ENCODE measurements around the gene CEP95. TPM values are rescaled to one million over a fixed set of nuclear protein-coding genes. Genes with fewer than 3 reads are reported as not detected.

The CEP95 gene
- total RNA-seq, 1 experiment from 2014 or later: 48.8 TPM

DNA sequence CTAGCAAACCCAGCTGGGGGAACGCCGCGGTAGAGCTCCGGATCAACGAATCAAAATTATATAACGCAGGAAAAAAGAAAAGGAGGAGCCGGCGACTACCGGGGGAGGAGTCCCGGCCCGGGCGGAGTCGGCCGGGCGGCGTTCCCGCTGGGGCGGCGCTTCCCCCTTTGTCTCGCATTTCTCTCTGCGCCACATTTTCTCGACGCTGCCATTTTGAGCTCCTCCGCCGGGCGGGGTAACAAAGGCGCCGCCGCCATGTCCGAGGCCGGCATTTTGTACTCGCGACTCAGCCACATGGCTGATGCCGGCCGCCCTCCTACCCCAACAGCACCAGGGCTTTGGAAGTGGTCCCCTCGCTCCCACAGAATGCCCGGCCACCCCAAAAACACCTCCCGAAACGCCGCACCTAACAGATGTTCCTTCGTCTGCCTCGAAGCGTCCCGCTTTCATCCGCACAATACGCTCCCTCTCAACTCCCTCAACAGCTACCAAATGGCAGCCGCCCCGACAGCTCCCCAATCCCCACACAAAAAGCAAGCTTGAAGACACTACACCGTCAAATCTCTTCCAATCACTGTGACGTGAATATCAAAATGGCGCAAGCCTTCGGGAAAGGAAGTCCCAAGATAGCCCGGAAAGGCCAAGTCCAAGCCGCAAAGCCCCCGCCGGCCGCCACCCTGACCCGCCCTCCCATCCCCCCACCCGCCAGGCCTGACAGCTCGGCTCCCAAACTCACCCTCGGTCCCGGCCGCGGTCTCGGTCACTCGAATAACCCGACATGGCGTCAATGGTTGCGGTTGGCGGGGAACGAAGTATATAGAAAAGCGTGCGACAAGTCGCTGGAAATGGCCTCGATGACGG, 1.2 kb upstream of the CEP95 start:
- peak; percentile 96 for DNase-seq (ENCODE audit: low read depth, low spot score)
- in situ Hi-C loops (cut with HindIII; ENCODE audit: low pct_unique_long_range_greater_than_20kb, low sequenced_read_pairs): no loop called here

DNA sequence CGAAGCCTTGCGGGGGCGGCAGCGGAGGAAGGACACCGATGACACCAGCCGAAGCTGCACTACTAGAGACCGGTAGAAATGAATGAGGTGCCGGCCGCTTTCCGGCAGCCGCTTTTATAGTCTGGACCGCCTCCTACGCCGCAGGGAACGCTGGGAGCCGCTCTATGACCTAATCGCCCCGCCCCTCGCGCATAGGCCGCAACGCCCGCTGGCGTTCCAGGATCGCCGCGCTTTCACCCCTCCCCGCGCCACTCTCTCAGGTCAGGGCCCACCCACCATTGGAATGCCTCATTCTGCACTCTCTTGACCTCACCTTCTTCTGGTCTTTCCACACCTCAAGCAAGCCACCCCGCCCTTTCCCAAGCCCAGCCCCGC, 589 bp upstream of the CEP95 start, which contains the start of gene DDX5:
TSS of gene DDX5 (minus strand) at position 89 of the 375 bp plus-strand sequence. CDS start 170 bp downstream, outside the sequence.
- DNase-seq (ENCODE audit: low read depth, low spot score): peak; percentile 99
- in situ Hi-C loops (cut with HindIII; ENCODE audit: low pct_unique_long_range_greater_than_20kb, low sequenced_read_pairs): no loop called here

DNA sequence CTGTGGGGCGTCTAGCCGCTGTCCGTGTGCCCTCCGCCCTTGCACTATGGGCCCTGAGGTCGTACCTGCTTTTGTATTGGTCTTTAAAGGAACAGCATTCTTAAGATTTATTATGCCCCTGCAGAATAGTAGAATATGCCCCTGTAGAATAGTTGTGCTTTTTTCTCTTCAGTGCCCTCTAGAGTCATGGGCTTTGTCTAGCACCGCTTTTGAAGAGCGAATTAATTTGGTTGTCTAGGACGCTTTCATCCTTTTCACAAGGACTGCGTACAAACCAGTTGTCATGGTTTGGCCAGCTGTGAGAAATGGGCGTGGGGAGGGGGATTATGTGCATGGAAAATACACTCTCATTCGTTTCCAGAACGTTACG, 621 bp downstream of the CEP95 start:
- in situ Hi-C loops (cut with HindIII; ENCODE audit: low pct_unique_long_range_greater_than_20kb, low sequenced_read_pairs): no loop called here
- peak; percentile 83 for DNase-seq (ENCODE audit: low read depth, low spot score)

DNA sequence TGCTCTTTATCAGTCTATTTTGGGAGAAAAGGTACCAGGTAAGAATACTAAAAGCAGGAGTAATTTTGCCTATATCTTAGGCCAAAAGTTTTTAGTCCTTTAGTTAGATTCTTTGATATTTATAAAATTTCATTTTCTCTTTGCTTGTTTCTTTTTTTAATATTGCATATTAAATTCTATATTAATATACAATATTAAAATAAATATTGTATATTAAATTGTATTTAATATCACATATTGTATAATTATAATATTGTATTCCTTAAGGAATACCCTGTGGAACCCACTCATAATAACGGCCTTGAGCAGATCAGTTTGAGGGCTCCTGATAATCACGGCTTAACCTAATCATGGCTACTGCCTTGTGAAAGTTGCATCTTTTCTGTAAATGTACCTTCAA, 1.9 kb downstream of the CEP95 start:
- no peak for DNase-seq (ENCODE audit: low read depth, low spot score)
- in situ Hi-C loops (cut with HindIII; ENCODE audit: low pct_unique_long_range_greater_than_20kb, low sequenced_read_pairs): no loop called here

DNA sequence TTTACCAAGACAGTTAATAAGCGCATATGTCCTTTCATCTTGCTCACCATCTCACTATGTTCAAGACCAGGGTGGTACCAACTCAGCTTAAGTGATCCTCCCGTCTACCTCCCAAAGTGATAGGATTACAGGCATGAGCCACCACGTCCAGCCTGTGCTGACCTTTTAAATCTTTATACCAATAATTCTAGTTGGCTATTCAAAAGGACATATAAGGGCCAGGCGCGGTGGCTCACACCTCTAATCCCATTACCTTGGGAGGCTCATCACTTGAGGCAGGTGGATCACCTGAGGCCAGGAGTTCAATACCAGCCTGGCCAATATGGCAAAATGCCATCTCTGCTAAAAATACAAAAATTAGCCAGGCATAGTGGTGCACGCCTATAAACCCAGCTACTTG, 2.4 kb downstream of the CEP95 start:
- no peak for DNase-seq (ENCODE audit: low read depth, low spot score)
- in situ Hi-C loops (cut with HindIII; ENCODE audit: low pct_unique_long_range_greater_than_20kb, low sequenced_read_pairs): no loop called here

DNA sequence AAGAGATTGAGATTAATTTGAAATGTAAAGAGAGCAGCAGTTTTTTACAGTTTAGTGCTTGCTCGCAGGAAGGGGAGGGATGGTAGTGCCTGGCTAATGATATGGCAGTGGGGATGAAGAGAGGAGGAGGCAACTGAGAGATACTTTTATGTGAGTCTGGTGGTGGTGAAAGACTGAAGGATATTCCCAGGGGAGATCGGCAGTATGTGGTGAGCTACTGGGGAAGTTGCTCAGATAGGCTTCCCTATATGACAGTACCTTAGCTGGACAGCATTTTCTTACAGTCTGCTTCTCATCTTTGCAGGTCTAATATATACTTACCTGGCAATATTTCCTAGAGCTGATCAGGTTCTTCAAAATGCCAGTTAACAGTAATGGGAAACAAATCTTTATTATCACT, 8.6 kb downstream of the CEP95 start:
- in situ Hi-C loops (cut with HindIII; ENCODE audit: low pct_unique_long_range_greater_than_20kb, low sequenced_read_pairs): no loop called here

DNA sequence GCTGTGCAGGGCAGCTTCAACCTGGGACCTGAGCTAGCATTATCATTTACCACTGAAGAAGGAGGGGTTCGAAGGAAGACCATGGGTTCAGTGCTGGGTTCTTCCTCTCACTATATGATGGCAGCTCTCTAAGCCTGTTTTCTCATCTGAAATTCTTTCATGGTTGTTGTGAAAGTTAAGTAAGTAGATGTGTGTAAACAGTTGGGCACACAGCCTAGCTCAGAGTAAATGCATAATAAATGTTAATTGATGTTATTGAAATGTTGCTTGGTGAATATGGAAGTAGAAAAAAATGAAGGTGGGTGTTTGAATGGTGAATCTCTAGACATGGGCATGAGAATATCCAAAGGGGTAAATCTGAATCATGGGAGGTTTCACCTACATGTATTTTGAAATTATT, 9.1 kb downstream of the CEP95 start:
- in situ Hi-C loops (cut with HindIII; ENCODE audit: low pct_unique_long_range_greater_than_20kb, low sequenced_read_pairs): no loop called here
- DNase-seq (ENCODE audit: low read depth, low spot score): no peak

More for the DNA sequence above, 8.6 kb downstream of the CEP95 start:
- DNase-seq (ENCODE audit: low read depth, low spot score): no peak

DNA sequence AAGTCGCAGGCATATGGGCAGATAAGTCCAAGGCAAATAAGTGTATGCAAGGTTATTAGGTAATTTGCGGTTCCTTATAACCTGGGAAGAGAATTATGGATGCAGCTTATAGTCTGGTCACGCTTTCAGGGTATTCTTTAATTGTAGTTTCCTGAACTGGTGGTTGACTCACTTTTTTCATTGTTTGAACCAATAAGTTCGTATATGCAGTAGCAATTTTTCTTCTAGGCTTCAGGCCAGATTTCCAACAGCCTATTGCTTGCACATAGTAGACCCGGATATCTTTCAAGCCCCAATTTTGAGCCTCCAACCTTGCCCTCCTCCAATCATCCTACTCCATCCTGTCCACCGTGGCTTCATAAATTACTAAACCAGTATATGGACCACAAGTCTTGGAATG, 12.8 kb downstream of the CEP95 start:
- in situ Hi-C loops (cut with HindIII; ENCODE audit: low pct_unique_long_range_greater_than_20kb, low sequenced_read_pairs): no loop called here

DNA sequence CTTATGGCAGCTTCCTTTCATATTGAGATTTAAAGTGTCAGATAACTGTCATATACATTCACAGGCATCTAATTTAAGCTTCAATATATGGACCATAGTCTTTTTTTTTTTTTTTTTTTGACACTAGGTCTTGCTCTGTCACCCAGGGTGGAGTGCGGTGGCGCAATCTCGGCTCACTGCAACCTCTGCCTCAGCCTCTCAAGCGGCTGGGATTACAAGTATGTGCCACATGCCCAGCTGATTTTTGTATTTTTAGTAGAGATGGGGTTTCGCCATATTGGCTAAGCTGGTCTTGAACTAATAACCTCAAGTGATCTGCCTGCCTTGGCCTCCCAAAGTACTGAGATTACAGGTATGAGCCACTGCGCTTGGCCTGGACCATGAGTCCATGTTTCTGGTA, 13.6 kb downstream of the CEP95 start:
- in situ Hi-C loops (cut with HindIII; ENCODE audit: low pct_unique_long_range_greater_than_20kb, low sequenced_read_pairs): no loop called here
- DNase-seq (ENCODE audit: low read depth, low spot score): no peak

More for the DNA sequence above, 12.8 kb downstream of the CEP95 start:
- no peak for DNase-seq (ENCODE audit: low read depth, low spot score)

DNA sequence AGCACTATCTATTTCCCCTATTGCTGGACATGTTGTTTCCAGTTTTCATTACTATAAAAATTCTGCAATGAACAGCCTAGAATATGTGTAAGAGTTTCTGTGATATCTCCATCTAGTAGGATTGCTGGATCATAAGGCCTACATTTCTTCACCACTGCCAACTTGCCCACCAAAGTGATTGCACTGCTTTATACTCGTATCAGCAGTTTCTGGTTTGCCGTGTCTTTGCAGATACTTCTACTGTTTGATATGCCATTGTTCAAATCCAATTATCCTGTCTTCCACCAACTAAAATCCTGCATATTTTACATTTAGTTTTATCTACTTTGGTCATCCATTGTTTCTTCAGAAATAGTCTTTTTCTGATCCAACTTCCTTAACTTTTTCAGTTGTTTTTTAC, 21.1 kb downstream of the CEP95 start:
- in situ Hi-C loops (cut with HindIII; ENCODE audit: low pct_unique_long_range_greater_than_20kb, low sequenced_read_pairs): no loop called here
- DNase-seq (ENCODE audit: low read depth, low spot score): no peak

DNA sequence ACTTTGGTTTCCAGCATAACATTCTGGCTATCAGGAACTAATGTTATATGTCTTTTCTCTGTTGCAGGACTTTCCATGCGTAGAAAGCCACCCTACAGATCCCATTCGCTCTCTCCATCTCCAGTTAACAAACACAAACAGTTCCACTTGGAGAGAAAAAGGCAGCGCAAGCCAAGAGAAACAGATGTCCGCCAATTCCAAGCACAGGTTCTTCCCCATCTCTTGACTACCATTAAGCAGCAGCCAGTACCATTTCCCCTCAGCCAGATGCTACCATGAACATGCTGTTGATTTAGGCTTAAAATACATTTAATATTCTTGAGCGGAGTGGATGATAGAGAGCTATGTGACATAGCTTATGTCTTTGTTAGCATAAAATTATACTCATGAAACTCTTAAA, 22.4 kb downstream of the CEP95 start:
- in situ Hi-C loops (cut with HindIII; ENCODE audit: low pct_unique_long_range_greater_than_20kb, low sequenced_read_pairs): no loop called here
- DNase-seq (ENCODE audit: low read depth, low spot score): no peak

DNA sequence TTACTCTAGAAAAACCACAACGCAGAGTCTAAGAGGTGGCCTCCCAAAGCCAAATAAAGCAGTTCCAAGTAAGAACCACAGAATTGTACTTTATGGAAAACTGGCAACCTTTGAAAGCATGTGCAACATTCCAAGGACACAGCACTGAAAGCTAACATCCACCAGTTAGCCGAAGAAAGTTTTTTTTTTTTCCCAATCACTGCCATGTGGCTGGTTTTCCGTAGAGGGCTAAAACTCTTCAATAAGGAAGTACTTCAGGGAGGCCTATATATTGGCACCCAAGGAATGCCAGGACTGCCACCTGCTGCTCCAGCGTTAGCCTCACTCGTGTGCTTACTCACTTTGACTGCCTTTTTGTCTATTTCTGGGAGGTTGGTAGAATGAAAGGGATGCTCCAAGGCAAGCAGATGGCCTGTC, 25.2 kb downstream of the CEP95 start:
- DNase-seq (ENCODE audit: low read depth, low spot score): no peak
- in situ Hi-C loops (cut with HindIII; ENCODE audit: low pct_unique_long_range_greater_than_20kb, low sequenced_read_pairs): no loop called here

DNA sequence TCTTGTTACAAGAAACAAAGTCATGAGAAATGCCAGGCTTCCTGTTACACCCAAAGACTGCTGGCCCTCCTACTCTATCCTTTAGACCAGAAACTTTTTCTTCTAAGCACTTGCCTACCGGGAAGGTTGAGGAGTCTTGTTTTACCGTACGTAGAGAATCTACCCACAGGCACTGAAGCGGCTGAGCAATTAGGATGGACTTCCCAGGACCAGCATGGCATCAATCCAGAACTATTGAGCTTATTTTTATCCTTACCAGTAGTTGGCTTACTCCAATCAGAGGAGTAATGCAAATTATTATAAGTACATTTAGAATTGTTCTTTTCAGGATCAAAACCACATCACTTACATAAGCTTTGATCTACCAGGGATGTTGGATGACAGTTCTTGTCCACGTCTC, 25.6 kb downstream of the CEP95 start:
- in situ Hi-C loops (cut with HindIII; ENCODE audit: low pct_unique_long_range_greater_than_20kb, low sequenced_read_pairs): no loop called here
- no peak for DNase-seq (ENCODE audit: low read depth, low spot score)

DNA sequence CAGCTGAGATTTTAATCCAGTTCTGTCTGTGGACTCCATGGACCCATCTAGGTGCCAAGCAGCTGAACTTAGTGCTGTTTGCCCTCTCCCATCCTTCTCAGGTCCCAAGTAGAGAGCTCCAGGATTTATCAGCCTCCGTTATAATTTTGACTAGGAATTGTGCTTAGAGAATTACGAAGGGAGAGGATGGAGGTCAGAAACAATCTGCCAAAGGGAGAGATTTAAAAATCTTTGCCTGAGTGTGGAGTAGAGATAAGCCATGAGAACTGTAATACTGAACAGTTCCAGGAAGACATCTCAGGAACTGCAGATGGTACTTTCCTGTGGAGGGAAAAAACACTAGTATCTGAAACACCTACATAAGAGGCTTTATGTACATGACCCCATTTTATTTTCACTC, 27.0 kb downstream of the CEP95 start:
- in situ Hi-C loops (cut with HindIII; ENCODE audit: low pct_unique_long_range_greater_than_20kb, low sequenced_read_pairs): no loop called here
- DNase-seq (ENCODE audit: low read depth, low spot score): no peak

DNA sequence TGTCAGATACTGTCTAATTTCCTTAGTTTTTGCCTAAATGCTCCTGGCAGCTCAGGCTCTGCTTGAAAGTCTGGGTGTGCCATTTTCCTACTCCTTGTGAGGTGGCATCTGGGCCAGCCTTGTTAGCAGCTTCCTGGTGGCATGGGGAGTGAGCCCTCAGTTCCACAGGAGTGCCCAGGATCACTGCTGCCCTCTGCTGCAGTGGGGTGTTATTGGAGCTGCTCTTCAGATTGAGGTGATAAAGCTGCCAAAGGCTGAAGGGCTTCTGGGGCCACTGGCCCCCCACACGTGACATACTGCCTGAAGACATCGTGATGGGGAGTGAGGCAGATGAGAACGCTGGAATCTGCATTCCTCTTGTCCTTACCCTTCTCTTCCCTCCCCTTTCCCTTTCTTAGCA, 27.4 kb downstream of the CEP95 start:
- in situ Hi-C loops (cut with HindIII; ENCODE audit: low pct_unique_long_range_greater_than_20kb, low sequenced_read_pairs): no loop called here
- DNase-seq (ENCODE audit: low read depth, low spot score): peak; percentile 53

DNA sequence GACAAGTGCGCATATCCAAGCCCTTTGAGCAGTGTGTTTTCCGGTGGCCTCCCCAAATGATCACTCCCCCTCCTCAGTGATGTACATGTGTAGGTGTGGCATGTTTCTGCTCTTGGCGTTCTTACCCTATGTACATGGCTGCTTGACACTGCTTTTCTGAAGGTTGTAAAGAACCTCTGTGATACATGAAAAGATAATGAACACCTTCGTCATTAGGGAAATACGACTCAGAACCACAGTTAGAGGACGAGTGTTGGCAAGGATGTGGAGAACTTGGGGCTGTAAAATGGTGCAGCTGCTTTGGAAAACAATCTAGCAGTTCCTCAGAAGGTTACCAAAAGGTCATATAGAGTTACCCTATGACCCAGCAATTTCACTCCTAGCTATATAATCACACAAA, 28.6 kb downstream of the CEP95 start:
- in situ Hi-C loops (cut with HindIII; ENCODE audit: low pct_unique_long_range_greater_than_20kb, low sequenced_read_pairs): no loop called here
- no peak for DNase-seq (ENCODE audit: low read depth, low spot score)

DNA sequence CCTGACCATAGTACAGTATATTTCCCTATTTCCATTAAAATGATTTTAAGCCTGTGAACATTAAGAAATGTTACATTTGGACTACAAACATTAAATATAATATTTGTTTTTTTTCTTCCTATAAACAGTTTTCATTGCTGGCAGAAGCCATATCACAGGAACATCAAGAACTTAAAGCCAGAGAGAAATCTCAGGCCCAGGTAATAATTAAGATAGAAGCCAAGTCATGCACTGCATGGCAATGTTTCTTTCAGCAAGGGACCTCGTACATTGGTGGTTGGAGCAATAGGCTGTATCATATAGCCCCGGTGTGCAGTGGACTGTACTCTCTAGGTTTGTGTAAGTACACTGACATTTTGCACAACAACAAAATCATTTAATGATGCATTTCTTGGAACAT, 30.1 kb downstream of the CEP95 start:
- DNase-seq (ENCODE audit: low read depth, low spot score): no peak
- in situ Hi-C loops (cut with HindIII; ENCODE audit: low pct_unique_long_range_greater_than_20kb, low sequenced_read_pairs): no loop called here

DNA sequence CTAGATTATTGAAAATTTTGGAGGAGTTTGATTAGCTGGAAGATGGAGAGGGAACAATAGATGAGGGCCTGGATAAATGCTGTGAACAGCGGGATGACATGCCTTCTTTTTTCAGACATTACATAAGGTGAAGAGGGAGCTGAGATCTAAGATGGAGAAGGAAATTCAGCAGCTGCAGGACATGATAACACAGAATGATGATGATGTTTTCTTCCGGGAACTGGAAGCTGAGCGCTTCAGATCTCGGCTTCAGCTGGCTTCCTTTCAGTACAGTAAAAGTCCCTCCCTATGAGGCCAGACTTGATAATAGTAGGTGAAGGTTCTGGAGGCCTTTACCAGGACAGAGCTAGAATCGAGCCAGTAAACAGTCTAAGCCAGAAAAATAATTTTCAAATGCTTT, 30.7 kb downstream of the CEP95 start:
- in situ Hi-C loops (cut with HindIII; ENCODE audit: low pct_unique_long_range_greater_than_20kb, low sequenced_read_pairs): no loop called here
- DNase-seq (ENCODE audit: low read depth, low spot score): no peak

DNA sequence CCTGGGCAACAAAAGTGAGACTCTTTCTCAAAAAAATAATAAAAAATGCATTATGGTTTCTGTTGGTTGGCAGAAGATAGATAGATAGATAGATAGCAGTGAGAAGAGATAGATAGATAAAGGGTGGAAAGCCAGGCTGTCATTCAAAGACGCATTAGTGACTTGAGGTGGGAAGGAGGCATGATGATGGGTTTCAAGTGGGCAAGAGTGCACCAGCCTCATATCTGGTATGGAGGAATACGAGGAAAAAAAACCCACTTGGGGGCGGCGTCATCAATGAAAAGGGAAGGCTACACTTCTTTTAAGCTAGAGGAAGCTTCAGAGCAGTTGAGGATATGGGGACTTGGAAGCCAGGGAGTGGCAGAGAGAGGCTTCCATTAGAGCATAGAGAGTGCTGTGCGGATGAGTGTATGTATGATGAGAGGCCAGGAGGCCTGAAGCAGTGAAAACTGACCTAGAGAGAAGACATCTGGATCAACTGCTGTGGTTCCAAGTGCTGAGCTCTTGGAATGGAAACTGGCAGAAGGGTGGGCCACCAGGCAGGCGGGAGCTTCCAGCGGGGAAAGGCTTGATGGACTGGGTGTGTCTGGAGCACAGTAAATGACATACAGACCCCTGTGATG, 31.8 kb downstream of the CEP95 start:
- no peak for DNase-seq (ENCODE audit: low read depth, low spot score)
- in situ Hi-C loops (cut with HindIII; ENCODE audit: low pct_unique_long_range_greater_than_20kb, low sequenced_read_pairs): no loop called here

All from SK-MEL-5 (cell line).